ENCODE data around the gene FZD10.

- TF ChIP-seq CTCF (IDR thresholded peaks at IDR 0.05) (no peak), POLR2A (IDR thresholded peaks at IDR 0.05) (no peak)
Observed at GRCh38 chr12:130198026-130198662, 35.9 kb downstream of the FZD10 start.

Data from right lobe of liver (tissue), 4 donors.